ACC112 (cell line): ENCODE measurements around the gene GPSM3.
"Not testable (repeated sequence)": the region's sequence is repeated elsewhere in the genome, so short reads cannot be mapped to it uniquely, and the experiment has no call there.

Experiments
- H2AFZ ChIP-seq: fragments of 200-600 bp; sonication (generic); one replicate; pipeline ENCODE4 v1.6.0; 2017; ENCODE audit warnings: antibody characterized with exemption, low read length; ENCODE audit not compliant: unreplicated experiment
- H3K27ac ChIP-seq: fragments of 200-600 bp; sonication (generic); 2 replicates; pipeline ENCODE4 v1.5.1; 2014; ENCODE audit warnings: low read depth, mild to moderate bottlenecking, antibody characterized with exemption, low read length, moderate library complexity
- H3K27me3 ChIP-seq: fragments of 200-600 bp; sonication (generic); 2 replicates; pipeline ENCODE4 v1.6.1; 2014; ENCODE audit warnings: mild to moderate bottlenecking, antibody characterized with exemption, low read length, moderate library complexity, mixed read lengths; ENCODE audit not compliant: insufficient read depth
- H3K36me3 ChIP-seq: fragments of 200-600 bp; sonication (generic); 2 replicates; pipeline ENCODE4 v1.6.1; 2016; ENCODE audit warnings: mild to moderate bottlenecking, antibody characterized with exemption, low read length, moderate library complexity, mixed read lengths; ENCODE audit not compliant: insufficient read depth
- H3K4me1 ChIP-seq: fragments of 200-600 bp; sonication (generic); one replicate; pipeline ENCODE4 v1.6.1; 2016; ENCODE audit warnings: low read length, mixed read lengths; ENCODE audit not compliant: insufficient read depth, unreplicated experiment, control insufficient read depth
- H3K4me3 ChIP-seq: fragments of 200-600 bp; sonication (generic); 2 replicates; pipeline ENCODE4 v1.5.1; 2014; ENCODE audit warnings: mild to moderate bottlenecking, low read depth, low read length
- H3K79me2 ChIP-seq: fragments of 200-600 bp; sonication (generic); one replicate; pipeline ENCODE4 v1.6.0; 2016; ENCODE audit warnings: low read length; ENCODE audit not compliant: control insufficient read depth, unreplicated experiment, insufficient read depth

The GPSM3 gene

GRCh38 chr6:32147401-32148132, 44.9 kb downstream of the GPSM3 start:
- peaks cover 12% of the 10 kb centered on the region for H3K4me1 ChIP-seq
- no peak overlapping the region for H3K27ac ChIP-seq
- H2AFZ ChIP-seq: no peak overlapping the region
- no peaks in the 10 kb centered on the region for H3K36me3 ChIP-seq
- no peak overlapping the region for H3K4me3 ChIP-seq
- no peaks in the 10 kb centered on the region for H3K27me3 ChIP-seq
- H3K79me2 ChIP-seq: no peaks in the 10 kb centered on the region

GRCh38 chr6:32146687-32147086, 45.8 kb downstream of the GPSM3 start:
- Histone ChIP-seq H3K79me2 (no peaks in the 10 kb centered on the region), H3K27ac (no peak overlapping the region), H3K27me3 (no peaks in the 10 kb centered on the region), H3K4me3 (no peak overlapping the region), H3K4me1 (peaks cover 5% of the 10 kb centered on the region), H3K36me3 (no peaks in the 10 kb centered on the region), H2AFZ (no peak overlapping the region)

- no peaks in the 10 kb centered on the region for H3K79me2 ChIP-seq
- no peaks in the 10 kb centered on the region for H3K27me3 ChIP-seq
- H3K4me3 ChIP-seq: no peak overlapping the region
- H3K4me1 ChIP-seq: peaks cover 4% of the 10 kb centered on the region
- H3K27ac ChIP-seq: no peak overlapping the region
- H3K36me3 ChIP-seq: no peaks in the 10 kb centered on the region
- no peak overlapping the region for H2AFZ ChIP-seq
These were observed 46.2 kb downstream of the GPSM3 start for GRCh38 chr6:32146287-32146686.

- not testable (repeated sequence) for H3K27ac ChIP-seq, H3K36me3 ChIP-seq, H3K27me3 ChIP-seq, H2AFZ ChIP-seq, H3K4me1 ChIP-seq, H3K79me2 ChIP-seq, H3K4me3 ChIP-seq
These were observed 48.2 kb downstream of the GPSM3 start for GRCh38 chr6:32144238-32144637.
